Kidney epithelial cell (primary cell): Measurements from ENCODE around the gene SPRR3. TPM values are rescaled to one million over a fixed set of nuclear protein-coding genes. Genes with fewer than 3 reads are reported as not detected.

ENCODE experiments used
- DNase-seq: peaks from one replicate; pipeline ENCODE4 v3.0.0-alpha.2; 2010; ENCODE audit warnings: low read depth
- H3K27me3 ChIP-seq: 2 replicates; pipeline ENCODE4 v1.6.0; 2011; ENCODE audit warnings: low read length; ENCODE audit not compliant: control insufficient read depth, insufficient read depth
- H3K36me3 ChIP-seq: 2 replicates; pipeline ENCODE4 v1.5.1; 2011; ENCODE audit warnings: low read length; ENCODE audit not compliant: control insufficient read depth, insufficient read depth
- H3K4me3 ChIP-seq: 2 replicates; pipeline ENCODE4 v1.5.1; 2011; ENCODE audit warnings: low read depth, mild to moderate bottlenecking, control low read depth, low read length
- total RNA-seq: library from RNA; depleted of rRNA; stranded (reverse); fragments of >200 nt; gene quantifications from 2 replicates; pipeline ENCODE4 v1.2.3, GENCODE V29; 2015
- TF ChIP-seq, protein P1 (sequence below): IDR thresholded peaks from 2 replicates; pipeline ENCODE4 v1.5.1; 2011; ENCODE audit warnings: mild to moderate bottlenecking, moderate library complexity, low read length, control low read depth, inconsistent platforms; ENCODE audit not compliant: insufficient read depth, poor library complexity, severe bottlenecking

SPRR3 gene
- total RNA-seq, 1 donor from 2014 or later = 1.1 TPM

DNA sequence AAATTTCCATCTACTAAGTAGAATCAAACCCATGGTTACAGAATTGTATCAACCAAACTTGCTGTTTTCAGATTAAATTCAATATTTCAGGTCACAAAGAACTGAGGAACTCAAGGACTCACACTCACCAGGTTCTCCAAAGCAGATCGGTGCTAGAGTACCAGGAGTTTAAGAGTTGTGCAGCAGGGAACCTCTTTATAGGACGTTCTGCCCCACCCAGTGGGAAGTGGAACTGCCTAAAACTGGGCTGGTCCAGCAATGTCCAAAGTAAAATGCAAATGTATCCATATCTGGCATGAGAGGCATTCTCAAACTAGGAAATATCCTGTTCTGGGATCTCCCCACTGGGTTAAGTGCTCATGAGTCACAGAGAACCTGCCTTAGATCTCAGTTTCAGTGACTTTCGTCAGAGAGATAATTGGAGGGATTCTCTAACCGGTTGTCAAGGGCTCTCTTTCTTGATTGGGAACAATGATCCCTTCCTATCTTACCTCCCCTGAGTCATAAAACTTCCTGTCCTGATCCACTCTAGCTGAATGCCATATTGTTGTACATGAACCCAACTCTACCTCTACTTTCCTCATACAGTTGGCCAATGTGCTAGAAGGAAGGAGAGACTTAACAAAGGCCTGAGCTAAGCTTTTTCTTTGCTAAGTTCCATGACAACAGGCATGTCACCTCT lies 39.5 kb downstream of the SPRR3 start, which contains the start of gene SPRR2D:
Gene SPRR2D, minus strand, starts transcription at position 171 of the 682 bp plus-strand sequence. CDS start 774 bp downstream, outside the sequence.
- Histone ChIP-seq H3K27me3 (no peaks in the 10 kb centered on the region), H3K4me3 (no peak within 1 kb of the TSS), H3K36me3 (no peaks in the 10 kb centered on the region)
- TF ChIP-seq, protein P1, sequence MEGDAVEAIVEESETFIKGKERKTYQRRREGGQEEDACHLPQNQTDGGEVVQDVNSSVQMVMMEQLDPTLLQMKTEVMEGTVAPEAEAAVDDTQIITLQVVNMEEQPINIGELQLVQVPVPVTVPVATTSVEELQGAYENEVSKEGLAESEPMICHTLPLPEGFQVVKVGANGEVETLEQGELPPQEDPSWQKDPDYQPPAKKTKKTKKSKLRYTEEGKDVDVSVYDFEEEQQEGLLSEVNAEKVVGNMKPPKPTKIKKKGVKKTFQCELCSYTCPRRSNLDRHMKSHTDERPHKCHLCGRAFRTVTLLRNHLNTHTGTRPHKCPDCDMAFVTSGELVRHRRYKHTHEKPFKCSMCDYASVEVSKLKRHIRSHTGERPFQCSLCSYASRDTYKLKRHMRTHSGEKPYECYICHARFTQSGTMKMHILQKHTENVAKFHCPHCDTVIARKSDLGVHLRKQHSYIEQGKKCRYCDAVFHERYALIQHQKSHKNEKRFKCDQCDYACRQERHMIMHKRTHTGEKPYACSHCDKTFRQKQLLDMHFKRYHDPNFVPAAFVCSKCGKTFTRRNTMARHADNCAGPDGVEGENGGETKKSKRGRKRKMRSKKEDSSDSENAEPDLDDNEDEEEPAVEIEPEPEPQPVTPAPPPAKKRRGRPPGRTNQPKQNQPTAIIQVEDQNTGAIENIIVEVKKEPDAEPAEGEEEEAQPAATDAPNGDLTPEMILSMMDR = no peak
- no peak for DNase-seq

- TF ChIP-seq, protein P1 = no peak
- Histone ChIP-seq H3K4me3 (no peak overlapping the region), H3K36me3 (no peaks in the 10 kb centered on the region), H3K27me3 (no peaks in the 10 kb centered on the region)
- DNase-seq = no peak
These were observed 47.7 kb downstream of the SPRR3 start for GRCh38 chr1:153049211-153049610.

Other genes with a start within 250 kb of the SPRR3 start
- not detected in 2 replicates for gene KPRP, start 243.7 kb upstream of the SPRR3 start, total RNA-seq
- not detected in 2 replicates for gene LCE1F, start 226.6 kb upstream of the SPRR3 start, total RNA-seq
- not detected in 2 replicates for gene LCE1E, start 215.5 kb upstream of the SPRR3 start, total RNA-seq
- gene LCE1D, start 205.0 kb upstream of the SPRR3 start, total RNA-seq = not detected in 2 replicates
- gene LCE1C, start 195.1 kb upstream of the SPRR3 start, total RNA-seq = not detected in 2 replicates
- not detected in 2 replicates for gene LCE1B, start 189.8 kb upstream of the SPRR3 start, total RNA-seq
- not detected in 2 replicates for gene LCE1A, start 174.3 kb upstream of the SPRR3 start, total RNA-seq
- not detected in 2 replicates for gene LCE6A, start 158.9 kb upstream of the SPRR3 start, total RNA-seq
- not detected in 2 replicates for gene LCE7A, start 141.8 kb upstream of the SPRR3 start, total RNA-seq
- not detected in 2 replicates for gene SMCP, start 123.4 kb upstream of the SPRR3 start, total RNA-seq
- gene IVL, start 93.2 kb upstream of the SPRR3 start, total RNA-seq = 1.2 and 2.3 TPM in 2 replicates
- gene SPRR5, start 54.5 kb upstream of the SPRR3 start, total RNA-seq = not detected in 2 replicates
- not detected in 2 replicates for gene SPRR4, start 31.1 kb upstream of the SPRR3 start, total RNA-seq
- gene SPRR1A, start 17.7 kb upstream of the SPRR3 start, total RNA-seq = not detected in 2 replicates
- 0.63 TPM in 1 of 2 replicates, not detected in the other for gene SPRR1B, start 29.5 kb downstream of the SPRR3 start, total RNA-seq
- 2.4 and 8.0 TPM in 2 replicates for gene SPRR2D, start 39.4 kb downstream of the SPRR3 start, total RNA-seq
- 1.0 and 3.9 TPM in 2 replicates for gene SPRR2A, start 55.8 kb downstream of the SPRR3 start, total RNA-seq
- not detected in 2 replicates for gene SPRR2B, start 69.9 kb downstream of the SPRR3 start, total RNA-seq
- not detected in 2 replicates for gene SPRR2E, start 92.8 kb downstream of the SPRR3 start, total RNA-seq
- gene SPRR2F, start 111.8 kb downstream of the SPRR3 start, total RNA-seq = not detected in 2 replicates
- not detected in 2 replicates for gene SPRR2G, start 149.1 kb downstream of the SPRR3 start, total RNA-seq
- gene LELP1, start 201.7 kb downstream of the SPRR3 start, total RNA-seq = not detected in 2 replicates
- not detected in 2 replicates for gene PRR9, start 215.8 kb downstream of the SPRR3 start, total RNA-seq